Neural cell (in vitro differentiated cells): Measurements from ENCODE around the gene RERE. TPM values are rescaled to one million over a fixed set of nuclear protein-coding genes. Genes with fewer than 3 reads are reported as not detected.

Experiments used
- H2AFZ ChIP-seq: fragments of 200-600, 300-800 bp; sonication (generic), shearing (Covaris generic); 2 replicates; pipeline ENCODE4 v1.6.0; 2014; ENCODE audit warnings: low read depth, mild to moderate bottlenecking, antibody characterized with exemption, low read length, moderate library complexity
- H3F3A ChIP-seq: fragments of 200-600 bp; shearing (Covaris generic); 2 replicates; pipeline ENCODE4 v1.6.1; 2016; ENCODE audit warnings: mild to moderate bottlenecking, moderate library complexity, mixed read lengths, antibody characterized with exemption, low read length; ENCODE audit not compliant: insufficient read depth, poor library complexity, severe bottlenecking
- H3K27ac ChIP-seq: fragments of 200-600, 300-800 bp; sonication (generic), shearing (Covaris generic); 2 replicates; pipeline ENCODE4 v1.5.1; 2014; ENCODE audit warnings: mild to moderate bottlenecking, low read length, moderate library complexity
- H3K27me3 ChIP-seq: fragments of 300-800, 200-600 bp; sonication (generic), shearing (Covaris generic); 2 replicates; pipeline ENCODE4 v1.6.0; 2014; ENCODE audit warnings: mild to moderate bottlenecking, low read depth, low read length, moderate library complexity; ENCODE audit not compliant: insufficient read depth
- H3K36me3 ChIP-seq: fragments of 300-800, 200-600 bp; sonication (generic), shearing (Covaris generic); 2 replicates; pipeline ENCODE4 v1.5.1; 2014; ENCODE audit warnings: mild to moderate bottlenecking, antibody characterized with exemption, low read length, moderate library complexity; ENCODE audit not compliant: insufficient read depth
- H3K4me2 ChIP-seq: fragments of 300-800, 200-600 bp; sonication (generic), shearing (Covaris generic); 2 replicates; pipeline ENCODE4 v1.6.0; 2014; ENCODE audit warnings: mild to moderate bottlenecking, low read length
- H3K4me3 ChIP-seq: fragments of 300-800, 200-600 bp; sonication (generic), shearing (Covaris generic); 2 replicates; pipeline ENCODE4 v1.5.1; 2014; ENCODE audit warnings: mild to moderate bottlenecking, low read length, moderate library complexity
- H3K79me2 ChIP-seq: fragments of 200-600 bp; shearing (Covaris generic); replicated peaks from 2 replicates; pipeline ENCODE4 v1.6.0; 2014; ENCODE audit warnings: mild to moderate bottlenecking, low read length, moderate library complexity; ENCODE audit not compliant: insufficient read depth
- H3K9ac ChIP-seq: fragments of 300-800, 200-600 bp; sonication (generic), shearing (Covaris generic); 2 replicates; pipeline ENCODE4 v1.6.1; 2016; ENCODE audit warnings: mild to moderate bottlenecking, low read length, mixed read lengths
- H3K9me2 ChIP-seq: fragments of 200-600 bp; shearing (Covaris generic); 2 replicates; pipeline ENCODE4 v1.6.1; 2016; ENCODE audit warnings: mild to moderate bottlenecking, low read length, mixed read lengths; ENCODE audit not compliant: insufficient read depth
- H3K9me3 ChIP-seq: fragments of 200-600, 300-800 bp; sonication (generic), shearing (Covaris generic); 2 replicates; pipeline ENCODE4 v1.6.1; 2016; ENCODE audit warnings: mild to moderate bottlenecking, mixed run types, low read length, moderate library complexity, mixed read lengths
- H4K20me1 ChIP-seq: fragments of 200-600 bp; shearing (Covaris generic); 2 replicates; pipeline ENCODE4 v1.6.1; 2016; ENCODE audit warnings: mild to moderate bottlenecking, mixed run types; ENCODE audit not compliant: insufficient read depth
- EP300 ChIP-seq: fragments of 450-650 bp; conservative IDR thresholded peaks from 2 replicates; pipeline ENCODE4 v1.6.1; 2014; ENCODE audit warnings: antibody characterized with exemption, mild to moderate bottlenecking, moderate library complexity; ENCODE audit not compliant: poor library complexity, severe bottlenecking
- EZH2 ChIP-seq: fragments of 200-600, 300-800 bp; shearing (Covaris generic), sonication (generic); IDR thresholded peaks from 2 replicates; pipeline ENCODE4 v1.6.1; 2014; ENCODE audit warnings: antibody characterized with exemption, low read length, borderline replicate concordance, mild to moderate bottlenecking; ENCODE audit not compliant: insufficient read depth, poor library complexity, severe bottlenecking
- MXI1 ChIP-seq: fragments of 450-650 bp; conservative IDR thresholded peaks from 2 replicates; pipeline ENCODE4 v1.6.1; 2014; ENCODE audit warnings: antibody characterized with exemption, mild to moderate bottlenecking; ENCODE audit not compliant: poor library complexity, severe bottlenecking
- POLR2AphosphoS5 ChIP-seq: IDR thresholded peaks from 2 replicates; pipeline ENCODE4 v1.6.1; 2012
- RAD21 ChIP-seq: fragments of 450-650 bp; conservative IDR thresholded peaks from 2 replicates; pipeline ENCODE4 v1.6.1; 2014; ENCODE audit warnings: antibody characterized with exemption, mild to moderate bottlenecking, moderate library complexity
- SMC3 ChIP-seq: fragments of 450-650 bp; conservative IDR thresholded peaks from 2 replicates; pipeline ENCODE4 v1.6.1; 2014; ENCODE audit warnings: antibody characterized with exemption, mild to moderate bottlenecking, moderate library complexity; ENCODE audit not compliant: poor library complexity
- TAF1 ChIP-seq: IDR thresholded peaks from 2 replicates; pipeline ENCODE4 v1.6.1; 2012; ENCODE audit warnings: low read depth
- polyA plus RNA-seq: library from polyadenylated mRNA; depleted of rRNA; stranded (reverse); fragments of >200 nt; gene quantifications from 2 replicates; pipeline ENCODE4 v1.2.3, GENCODE V29; 2014
- TF ChIP-seq, protein P1 (sequence below): fragments of 450-650 bp; IDR thresholded peaks from 2 replicates; pipeline ENCODE4 v1.5.1; 2014; ENCODE audit warnings: antibody characterized with exemption, mild to moderate bottlenecking, moderate library complexity; ENCODE audit not compliant: poor library complexity, severe bottlenecking
- TF ChIP-seq, protein P2 (sequence below): IDR thresholded peaks from 2 replicates; pipeline ENCODE4 v1.6.1; 2012; ENCODE audit warnings: borderline replicate concordance

RERE gene
- polyA plus RNA-seq, 1 donor from 2014 or later: 21.0 TPM

DNA sequence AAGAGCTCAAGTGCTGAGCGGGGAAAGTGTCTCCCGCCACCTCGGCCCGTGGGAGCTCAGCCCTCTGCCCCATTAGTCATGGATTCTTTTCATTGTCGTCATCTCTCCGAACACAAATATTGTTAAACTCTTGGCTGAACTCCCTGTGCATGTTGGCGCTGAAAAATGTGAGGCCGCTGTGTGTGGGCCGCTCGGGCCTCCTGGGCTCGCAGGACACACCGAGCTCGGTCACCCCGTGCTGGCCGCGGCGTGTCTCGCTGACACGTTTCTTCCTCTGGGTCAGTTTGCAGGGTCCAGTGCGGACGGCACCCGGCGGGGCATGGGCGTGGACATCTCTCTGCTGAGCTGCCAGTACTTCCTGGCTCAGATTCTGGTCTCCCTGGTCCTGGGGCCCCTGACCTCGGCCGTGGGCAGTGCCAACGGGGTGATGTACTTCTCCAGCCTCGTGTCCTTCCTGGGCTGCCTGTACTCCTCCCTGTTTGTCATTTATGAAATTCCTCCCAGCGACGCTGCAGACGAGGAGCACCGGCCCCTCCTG is 473.9 kb downstream of the RERE start:
- H3K4me3 ChIP-seq: no peak overlapping the region
- no peaks in the 10 kb centered on the region for H3F3A ChIP-seq
- no peak overlapping the region for H3K9ac ChIP-seq
- H4K20me1 ChIP-seq: no peaks in the 10 kb centered on the region
- H3K4me2 ChIP-seq: no peak overlapping the region
- no peaks in the 10 kb centered on the region for H3K27me3 ChIP-seq
- TF ChIP-seq MXI1 (no peak), POLR2AphosphoS5 (no peak), SMC3 (no peak), EP300 (no peak), EZH2 (no peak), TAF1 (no peak), RAD21 (no peak)
- TF ChIP-seq, protein P1, sequence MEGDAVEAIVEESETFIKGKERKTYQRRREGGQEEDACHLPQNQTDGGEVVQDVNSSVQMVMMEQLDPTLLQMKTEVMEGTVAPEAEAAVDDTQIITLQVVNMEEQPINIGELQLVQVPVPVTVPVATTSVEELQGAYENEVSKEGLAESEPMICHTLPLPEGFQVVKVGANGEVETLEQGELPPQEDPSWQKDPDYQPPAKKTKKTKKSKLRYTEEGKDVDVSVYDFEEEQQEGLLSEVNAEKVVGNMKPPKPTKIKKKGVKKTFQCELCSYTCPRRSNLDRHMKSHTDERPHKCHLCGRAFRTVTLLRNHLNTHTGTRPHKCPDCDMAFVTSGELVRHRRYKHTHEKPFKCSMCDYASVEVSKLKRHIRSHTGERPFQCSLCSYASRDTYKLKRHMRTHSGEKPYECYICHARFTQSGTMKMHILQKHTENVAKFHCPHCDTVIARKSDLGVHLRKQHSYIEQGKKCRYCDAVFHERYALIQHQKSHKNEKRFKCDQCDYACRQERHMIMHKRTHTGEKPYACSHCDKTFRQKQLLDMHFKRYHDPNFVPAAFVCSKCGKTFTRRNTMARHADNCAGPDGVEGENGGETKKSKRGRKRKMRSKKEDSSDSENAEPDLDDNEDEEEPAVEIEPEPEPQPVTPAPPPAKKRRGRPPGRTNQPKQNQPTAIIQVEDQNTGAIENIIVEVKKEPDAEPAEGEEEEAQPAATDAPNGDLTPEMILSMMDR: no peak
- TF ChIP-seq, protein P2, sequence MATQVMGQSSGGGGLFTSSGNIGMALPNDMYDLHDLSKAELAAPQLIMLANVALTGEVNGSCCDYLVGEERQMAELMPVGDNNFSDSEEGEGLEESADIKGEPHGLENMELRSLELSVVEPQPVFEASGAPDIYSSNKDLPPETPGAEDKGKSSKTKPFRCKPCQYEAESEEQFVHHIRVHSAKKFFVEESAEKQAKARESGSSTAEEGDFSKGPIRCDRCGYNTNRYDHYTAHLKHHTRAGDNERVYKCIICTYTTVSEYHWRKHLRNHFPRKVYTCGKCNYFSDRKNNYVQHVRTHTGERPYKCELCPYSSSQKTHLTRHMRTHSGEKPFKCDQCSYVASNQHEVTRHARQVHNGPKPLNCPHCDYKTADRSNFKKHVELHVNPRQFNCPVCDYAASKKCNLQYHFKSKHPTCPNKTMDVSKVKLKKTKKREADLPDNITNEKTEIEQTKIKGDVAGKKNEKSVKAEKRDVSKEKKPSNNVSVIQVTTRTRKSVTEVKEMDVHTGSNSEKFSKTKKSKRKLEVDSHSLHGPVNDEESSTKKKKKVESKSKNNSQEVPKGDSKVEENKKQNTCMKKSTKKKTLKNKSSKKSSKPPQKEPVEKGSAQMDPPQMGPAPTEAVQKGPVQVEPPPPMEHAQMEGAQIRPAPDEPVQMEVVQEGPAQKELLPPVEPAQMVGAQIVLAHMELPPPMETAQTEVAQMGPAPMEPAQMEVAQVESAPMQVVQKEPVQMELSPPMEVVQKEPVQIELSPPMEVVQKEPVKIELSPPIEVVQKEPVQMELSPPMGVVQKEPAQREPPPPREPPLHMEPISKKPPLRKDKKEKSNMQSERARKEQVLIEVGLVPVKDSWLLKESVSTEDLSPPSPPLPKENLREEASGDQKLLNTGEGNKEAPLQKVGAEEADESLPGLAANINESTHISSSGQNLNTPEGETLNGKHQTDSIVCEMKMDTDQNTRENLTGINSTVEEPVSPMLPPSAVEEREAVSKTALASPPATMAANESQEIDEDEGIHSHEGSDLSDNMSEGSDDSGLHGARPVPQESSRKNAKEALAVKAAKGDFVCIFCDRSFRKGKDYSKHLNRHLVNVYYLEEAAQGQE: no peak
- H3K27ac ChIP-seq: no peak overlapping the region
- H3K36me3 ChIP-seq: no peaks in the 10 kb centered on the region
- no peaks in the 10 kb centered on the region for H3K79me2 ChIP-seq
- no peak overlapping the region for H2AFZ ChIP-seq
- H3K9me2 ChIP-seq: no peaks in the 10 kb centered on the region
- H3K9me3 ChIP-seq: no peaks in the 10 kb centered on the region

DNA sequence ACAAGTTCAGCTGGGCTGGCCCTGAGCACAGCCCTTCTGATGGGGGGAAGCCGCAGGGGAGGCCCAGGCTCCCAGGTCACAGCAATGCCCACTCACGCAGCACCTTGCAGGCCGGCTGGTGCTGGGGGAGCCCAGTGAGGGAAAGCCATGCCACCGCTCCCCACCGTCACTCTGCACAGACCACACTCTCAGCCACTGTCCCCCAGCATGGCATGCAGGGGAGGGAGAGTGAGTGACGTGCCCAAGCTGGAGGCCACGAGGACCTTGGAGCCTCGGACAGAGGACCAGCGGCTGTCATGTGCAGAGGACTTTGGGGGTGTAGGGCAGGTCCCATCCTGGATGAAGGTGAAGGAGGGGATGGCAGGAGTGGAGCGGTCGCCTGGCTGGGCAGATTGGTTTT is 474.4 kb downstream of the RERE start:
- H3K9ac ChIP-seq: no peak overlapping the region
- H3K9me3 ChIP-seq: no peaks in the 10 kb centered on the region
- H3F3A ChIP-seq: no peaks in the 10 kb centered on the region
- peaks cover 5% of the 10 kb centered on the region for H3K36me3 ChIP-seq
- no peak overlapping the region for H2AFZ ChIP-seq
- TF ChIP-seq EZH2 (no peak), RAD21 (no peak), TAF1 (no peak), SMC3 (no peak), POLR2AphosphoS5 (no peak), MXI1 (no peak), EP300 (no peak)
- TF ChIP-seq, protein P2: no peak
- TF ChIP-seq, protein P1: no peak
- no peak overlapping the region for H3K27ac ChIP-seq
- H4K20me1 ChIP-seq: no peaks in the 10 kb centered on the region
- H3K9me2 ChIP-seq: no peaks in the 10 kb centered on the region
- no peak overlapping the region for H3K4me2 ChIP-seq
- no peaks in the 10 kb centered on the region for H3K27me3 ChIP-seq
- H3K4me3 ChIP-seq: no peak overlapping the region
- no peaks in the 10 kb centered on the region for H3K79me2 ChIP-seq
